ENCODE measurements around the gene MAP2K2.

Gene MAP2K2

DNA sequence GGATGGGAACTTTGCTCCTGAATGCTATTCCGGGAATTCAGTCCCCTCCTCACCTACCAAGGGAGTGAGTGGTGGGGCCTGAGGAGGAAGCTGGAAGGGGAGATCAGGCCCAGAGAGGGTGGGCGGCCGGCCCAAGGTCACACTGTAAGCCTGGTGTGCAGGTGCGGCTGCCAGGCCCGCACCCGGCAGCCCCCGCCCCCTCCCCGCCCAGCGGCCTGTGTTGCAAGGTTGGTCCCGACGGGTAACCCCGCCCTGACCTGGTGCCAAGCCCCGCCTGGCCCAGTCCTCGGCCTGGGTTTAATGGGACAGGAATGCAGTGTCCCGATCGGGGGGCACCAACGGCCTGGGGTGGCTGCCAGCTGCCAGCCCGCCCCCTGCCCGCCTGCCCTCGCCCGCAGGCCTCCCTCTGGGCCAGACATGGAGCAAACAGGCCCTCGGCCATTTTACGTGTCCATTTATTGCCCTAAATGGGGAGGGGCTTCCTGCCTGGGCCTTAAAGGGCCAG is 62.7 kb downstream of the MAP2K2 start:
- H2BK5ac ChIP-seq (ENCODE audit: low read depth, low read length, poor library complexity, severe bottlenecking), result no peak overlapping the region
- peak overlapping the region in 1 of 2 experiments; percentile 85 for H3K4me3 ChIP-seq (ENCODE audit: insufficient read depth in 1 of 2, low read depth in 1 of 2, low read length in 2 of 2)
- H2BK12ac ChIP-seq (ENCODE audit: low read length in 2 of 2), result peak overlapping the region in 1 of 2 experiments; percentile 59
- peak overlapping the region; percentile 83 for H2AK5ac ChIP-seq (ENCODE audit: low read length, severe bottlenecking)
- H3K14ac ChIP-seq (ENCODE audit: low read length in 2 of 2), result peak overlapping the region in 1 of 2 experiments; percentile 26
- peak overlapping the region in 1 of 2 experiments; percentile 53 for H3K18ac ChIP-seq (ENCODE audit: low read depth in 1 of 2, low read length in 2 of 2)
- H3K27ac ChIP-seq (ENCODE audit: low read length, poor library complexity, severe bottlenecking), result no peak overlapping the region
- peak overlapping the region; percentile 92 for H3K9ac ChIP-seq (ENCODE audit: low read length)
- no peak overlapping the region for H2AFZ ChIP-seq (ENCODE audit: low read depth, low read length)
- H3K27me3 ChIP-seq (ENCODE audit: control insufficient read depth in 1 of 2, insufficient read depth in 1 of 2, low read length in 2 of 2), result no peaks in the 10 kb centered on the region
- WGBS, result 53% methylated on average over 20 of the region's 23 CpGs
- no peak overlapping the region for H2BK15ac ChIP-seq (ENCODE audit: low read depth, poor library complexity, severe bottlenecking)
- peaks cover 20 to 61% of the 10 kb centered on the region in 2 experiments for H3K36me3 ChIP-seq (ENCODE audit: control insufficient read depth in 1 of 2, insufficient read depth in 2 of 2, low read depth in 1 of 2, low read length in 2 of 2)
- H3K79me1 ChIP-seq (replicated peaks; ENCODE audit: low read length, poor library complexity, severe bottlenecking), result no peaks in the 10 kb centered on the region
- DNase-seq, result no peak
- H4K91ac ChIP-seq (ENCODE audit: low read length), result no peak overlapping the region
- H3K4ac ChIP-seq (ENCODE audit: low read depth in 1 of 2, low read length in 2 of 2), result no peak overlapping the region
- H3K4me1 ChIP-seq (ENCODE audit: control insufficient read depth, insufficient read depth, low read depth, low read length), result peaks cover 59% of the 10 kb centered on the region
- H3K23ac ChIP-seq (ENCODE audit: low read length in 2 of 2), result no peak overlapping the region
- H3K9me3 ChIP-seq (ENCODE audit: control insufficient read depth, low read length), result no peaks in the 10 kb centered on the region
- peak overlapping the region; percentile 42 for H3K4me2 ChIP-seq (ENCODE audit: low read length, poor library complexity, severe bottlenecking)
- H4K8ac ChIP-seq (ENCODE audit: low read length), result no peak overlapping the region
- H2BK120ac ChIP-seq (ENCODE audit: low read depth, low read length), result no peak overlapping the region

DNA sequence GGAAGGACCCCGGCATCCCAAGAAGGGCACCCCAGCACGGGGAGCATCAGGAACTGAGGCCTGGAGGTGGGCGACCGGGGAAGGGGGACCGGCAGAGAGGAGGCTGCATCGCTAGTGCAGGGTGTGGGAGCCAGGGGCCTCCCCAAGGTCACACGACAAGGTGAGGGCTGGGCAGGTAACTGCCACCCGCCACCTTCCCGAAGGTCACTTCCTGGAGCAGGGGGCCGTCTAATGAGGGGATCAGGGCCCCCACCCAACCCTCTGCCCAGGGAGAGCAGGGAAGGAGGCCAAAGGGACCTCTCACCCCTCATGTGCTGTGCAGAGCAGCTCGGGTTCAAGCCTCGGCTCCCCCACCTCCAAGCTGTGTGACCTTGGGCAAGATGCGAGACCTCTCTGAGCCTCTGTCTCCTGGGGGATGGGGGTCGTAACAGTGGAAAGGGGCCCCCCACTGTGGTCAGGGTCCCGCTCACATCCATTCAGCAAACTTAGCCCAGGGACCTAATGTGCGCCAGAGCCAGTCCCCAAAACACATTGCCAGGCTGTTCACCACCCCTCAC is 63.2 kb downstream of the MAP2K2 start:
- no peak overlapping the region for H2AFZ ChIP-seq (ENCODE audit: low read depth, low read length)
- WGBS, result 98% methylated on average over 15 of the region's 16 CpGs

DNA sequence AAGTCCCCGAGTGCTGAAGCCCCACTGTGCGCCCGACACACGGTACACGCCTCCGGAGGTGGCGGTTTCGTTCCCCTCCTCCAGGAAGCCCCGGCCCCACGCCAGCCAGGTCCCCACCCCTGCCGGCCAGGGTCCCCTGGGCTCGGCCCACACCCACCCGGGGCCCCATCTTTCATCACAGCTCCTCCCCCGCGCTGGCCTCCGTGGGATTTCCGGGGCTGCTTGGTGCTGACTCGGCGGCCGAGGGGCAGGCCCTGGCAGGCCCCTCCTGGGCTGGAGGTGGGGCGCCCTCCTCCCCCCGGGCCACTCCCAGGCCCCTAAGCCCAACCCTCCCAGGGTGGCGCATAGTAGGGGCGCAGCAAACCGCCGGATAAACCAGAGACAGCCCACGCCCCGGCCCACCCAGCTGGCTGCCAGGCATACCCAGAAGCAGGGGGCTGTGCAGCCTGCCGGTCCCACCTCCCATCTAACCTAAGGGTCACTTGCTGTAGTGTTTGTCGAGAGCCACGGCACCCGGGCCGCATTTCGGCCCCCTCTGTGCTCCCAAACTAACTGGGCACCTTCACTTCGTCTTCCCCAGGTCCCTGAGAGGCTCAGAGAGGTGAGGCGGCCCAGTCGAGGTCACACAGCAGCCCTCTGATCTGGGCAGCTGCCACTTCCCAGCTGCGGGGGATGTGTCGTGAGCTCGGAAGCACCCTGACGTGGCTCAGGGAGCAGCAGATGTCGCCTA is 63.9 kb downstream of the MAP2K2 start:
- Histone ChIP-seq H3K18ac (ENCODE audit: low read depth in 1 of 2, low read length in 2 of 2) (peak overlapping the region; percentile 55 to 65), H2BK12ac (ENCODE audit: low read length in 2 of 2) (peak overlapping the region in 1 of 2 experiments; percentile 15), H3K23ac (ENCODE audit: low read length in 2 of 2) (peak overlapping the region in 1 of 2 experiments; percentile 38), H2AFZ (ENCODE audit: low read depth, low read length) (no peak overlapping the region), H3K79me1 (replicated peaks; ENCODE audit: low read length, poor library complexity, severe bottlenecking) (no peaks in the 10 kb centered on the region), H3K4me2 (ENCODE audit: low read length, poor library complexity, severe bottlenecking) (no peak overlapping the region), H3K9ac (ENCODE audit: low read length) (peak overlapping the region; percentile 92), H2BK15ac (ENCODE audit: low read depth, poor library complexity, severe bottlenecking) (no peak overlapping the region), H3K9me3 (ENCODE audit: control insufficient read depth, low read length) (no peaks in the 10 kb centered on the region), H3K27ac (ENCODE audit: low read length, poor library complexity, severe bottlenecking) (peak overlapping the region; percentile 83), H3K27me3 (ENCODE audit: control insufficient read depth in 1 of 2, insufficient read depth in 1 of 2, low read length in 2 of 2) (no peaks in the 10 kb centered on the region), H3K36me3 (ENCODE audit: control insufficient read depth in 1 of 2, insufficient read depth in 2 of 2, low read depth in 1 of 2, low read length in 2 of 2) (peaks cover 27 to 69% of the 10 kb centered on the region in 2 experiments), H3K14ac (ENCODE audit: low read length in 2 of 2) (peak overlapping the region in 1 of 2 experiments; percentile 87), H4K8ac (ENCODE audit: low read length) (peak overlapping the region; percentile 80), H2AK5ac (ENCODE audit: low read length, severe bottlenecking) (peak overlapping the region; percentile 75), H2BK5ac (ENCODE audit: low read depth, low read length, poor library complexity, severe bottlenecking) (no peak overlapping the region), H3K4me1 (ENCODE audit: control insufficient read depth, insufficient read depth, low read depth, low read length) (peaks cover 61% of the 10 kb centered on the region), H3K4me3 (ENCODE audit: insufficient read depth in 1 of 2, low read depth in 1 of 2, low read length in 2 of 2) (peak overlapping the region in 1 of 2 experiments; percentile 85), H4K91ac (ENCODE audit: low read length) (peak overlapping the region; percentile 70), H2BK120ac (ENCODE audit: low read depth, low read length) (peak overlapping the region; percentile 86), H3K4ac (ENCODE audit: low read depth in 1 of 2, low read length in 2 of 2) (peak overlapping the region; percentile 59 to 86)
- WGBS, result 81% methylated on average over 42 of the region's 42 CpGs
- no peak for DNase-seq

More for the DNA sequence above, 63.2 kb downstream of the MAP2K2 start:
- peak overlapping the region; percentile 38 for H2AK5ac ChIP-seq (ENCODE audit: low read length, severe bottlenecking)
- H3K14ac ChIP-seq (ENCODE audit: low read length in 2 of 2), result peak overlapping the region in 1 of 2 experiments; percentile 87
- H2BK120ac ChIP-seq (ENCODE audit: low read depth, low read length), result peak overlapping the region; percentile 6
- DNase-seq, result no peak
- H4K8ac ChIP-seq (ENCODE audit: low read length), result peak overlapping the region; percentile 80
- no peak overlapping the region for H3K23ac ChIP-seq (ENCODE audit: low read length in 2 of 2)
- H3K4ac ChIP-seq (ENCODE audit: low read depth in 1 of 2, low read length in 2 of 2), result peak overlapping the region in 1 of 2 experiments; percentile 14
- H3K4me3 ChIP-seq (ENCODE audit: insufficient read depth in 1 of 2, low read depth in 1 of 2, low read length in 2 of 2), result peak overlapping the region in 1 of 2 experiments; percentile 85
- peak overlapping the region in 1 of 2 experiments; percentile 15 for H2BK12ac ChIP-seq (ENCODE audit: low read length in 2 of 2)
- no peak overlapping the region for H2BK15ac ChIP-seq (ENCODE audit: low read depth, poor library complexity, severe bottlenecking)
- peak overlapping the region; percentile 92 for H3K9ac ChIP-seq (ENCODE audit: low read length)
- H3K18ac ChIP-seq (ENCODE audit: low read depth in 1 of 2, low read length in 2 of 2), result peak overlapping the region; percentile 55 to 65
- H3K27ac ChIP-seq (ENCODE audit: low read length, poor library complexity, severe bottlenecking), result no peak overlapping the region
- H3K36me3 ChIP-seq (ENCODE audit: control insufficient read depth in 1 of 2, insufficient read depth in 2 of 2, low read depth in 1 of 2, low read length in 2 of 2), result peaks cover 25 to 66% of the 10 kb centered on the region in 2 experiments
- H3K4me2 ChIP-seq (ENCODE audit: low read length, poor library complexity, severe bottlenecking), result no peak overlapping the region
- H4K91ac ChIP-seq (ENCODE audit: low read length), result peak overlapping the region; percentile 70
- H3K4me1 ChIP-seq (ENCODE audit: control insufficient read depth, insufficient read depth, low read depth, low read length), result peaks cover 61% of the 10 kb centered on the region
- no peaks in the 10 kb centered on the region for H3K27me3 ChIP-seq (ENCODE audit: control insufficient read depth in 1 of 2, insufficient read depth in 1 of 2, low read length in 2 of 2)
- H3K79me1 ChIP-seq (replicated peaks; ENCODE audit: low read length, poor library complexity, severe bottlenecking), result no peaks in the 10 kb centered on the region
- no peaks in the 10 kb centered on the region for H3K9me3 ChIP-seq (ENCODE audit: control insufficient read depth, low read length)
- H2BK5ac ChIP-seq (ENCODE audit: low read depth, low read length, poor library complexity, severe bottlenecking), result no peak overlapping the region

GRCh38 chr19:4059453-4059871 is 64.5 kb downstream of the MAP2K2 start:
- no peak overlapping the region for H4K91ac ChIP-seq (ENCODE audit: low read length)
- no peaks in the 10 kb centered on the region for H3K79me1 ChIP-seq (replicated peaks; ENCODE audit: low read length, poor library complexity, severe bottlenecking)
- H3K27me3 ChIP-seq (ENCODE audit: control insufficient read depth in 1 of 2, insufficient read depth in 1 of 2, low read length in 2 of 2), result no peaks in the 10 kb centered on the region
- H4K8ac ChIP-seq (ENCODE audit: low read length), result peak overlapping the region; percentile 76
- peak overlapping the region; percentile 11 to 15 for H2BK12ac ChIP-seq (ENCODE audit: low read length in 2 of 2)
- H3K9ac ChIP-seq (ENCODE audit: low read length), result peak overlapping the region; percentile 88
- no peak overlapping the region for H3K23ac ChIP-seq (ENCODE audit: low read length in 2 of 2)
- H3K9me3 ChIP-seq (ENCODE audit: control insufficient read depth, low read length), result no peaks in the 10 kb centered on the region
- H2AK5ac ChIP-seq (ENCODE audit: low read length, severe bottlenecking), result peak overlapping the region; percentile 75
- no peak overlapping the region for H2AFZ ChIP-seq (ENCODE audit: low read depth, low read length)
- peak overlapping the region; percentile 83 for H3K27ac ChIP-seq (ENCODE audit: low read length, poor library complexity, severe bottlenecking)
- 83% methylated on average over 19 of the region's 19 CpGs for WGBS
- no peak for DNase-seq
- H3K4me2 ChIP-seq (ENCODE audit: low read length, poor library complexity, severe bottlenecking), result no peak overlapping the region
- H3K4me3 ChIP-seq (ENCODE audit: insufficient read depth in 1 of 2, low read depth in 1 of 2, low read length in 2 of 2), result peak overlapping the region in 1 of 2 experiments; percentile 51
- peak overlapping the region; percentile 95 for H2BK15ac ChIP-seq (ENCODE audit: low read depth, poor library complexity, severe bottlenecking)
- no peak overlapping the region for H3K14ac ChIP-seq (ENCODE audit: low read length in 2 of 2)
- peak overlapping the region; percentile 84 to 91 for H3K4ac ChIP-seq (ENCODE audit: low read depth in 1 of 2, low read length in 2 of 2)
- peak overlapping the region; percentile 33 to 85 for H3K18ac ChIP-seq (ENCODE audit: low read depth in 1 of 2, low read length in 2 of 2)
- H2BK5ac ChIP-seq (ENCODE audit: low read depth, low read length, poor library complexity, severe bottlenecking), result no peak overlapping the region
- H3K36me3 ChIP-seq (ENCODE audit: control insufficient read depth in 1 of 2, insufficient read depth in 2 of 2, low read depth in 1 of 2, low read length in 2 of 2), result peaks cover 33 to 73% of the 10 kb centered on the region in 2 experiments
- peaks cover 61% of the 10 kb centered on the region for H3K4me1 ChIP-seq (ENCODE audit: control insufficient read depth, insufficient read depth, low read depth, low read length)
- peak overlapping the region; percentile 86 for H2BK120ac ChIP-seq (ENCODE audit: low read depth, low read length)
